ENCODE data around the gene DPH3. TPM values are rescaled to one million over a fixed set of nuclear protein-coding genes. Genes with fewer than 3 reads are reported as not detected.

DPH3 gene
- total RNA-seq, 1 donor, result 33.4 TPM

GRCh38 chr3:16294844-16295243, 30.1 kb upstream of the DPH3 start:
- no peak for TF ChIP-seq CTCF (IDR thresholded peaks at IDR 0.05; ENCODE audit: insufficient read depth, low read length)
- DNase-seq (ENCODE audit: low read depth), result no peak
- H3K4me3 ChIP-seq (ENCODE audit: low read depth, low read length), result no peak overlapping the region

GRCh38 chr3:16290827-16291196, 26.1 kb upstream of the DPH3 start:
- no peak overlapping the region for H3K4me3 ChIP-seq (ENCODE audit: low read depth, low read length)
- TF ChIP-seq CTCF (IDR thresholded peaks at IDR 0.05; ENCODE audit: insufficient read depth, low read length), result no peak
- DNase-seq (ENCODE audit: low read depth), result no peak

- peak; percentile 78 for DNase-seq (ENCODE audit: low read depth)
- no peak overlapping the region for H3K4me3 ChIP-seq (ENCODE audit: low read depth, low read length)
- TF ChIP-seq CTCF (IDR thresholded peaks at IDR 0.05; ENCODE audit: insufficient read depth, low read length), result peak; percentile 83
Observed at GRCh38 chr3:16290007-16290826, 25.5 kb upstream of the DPH3 start.

DNA sequence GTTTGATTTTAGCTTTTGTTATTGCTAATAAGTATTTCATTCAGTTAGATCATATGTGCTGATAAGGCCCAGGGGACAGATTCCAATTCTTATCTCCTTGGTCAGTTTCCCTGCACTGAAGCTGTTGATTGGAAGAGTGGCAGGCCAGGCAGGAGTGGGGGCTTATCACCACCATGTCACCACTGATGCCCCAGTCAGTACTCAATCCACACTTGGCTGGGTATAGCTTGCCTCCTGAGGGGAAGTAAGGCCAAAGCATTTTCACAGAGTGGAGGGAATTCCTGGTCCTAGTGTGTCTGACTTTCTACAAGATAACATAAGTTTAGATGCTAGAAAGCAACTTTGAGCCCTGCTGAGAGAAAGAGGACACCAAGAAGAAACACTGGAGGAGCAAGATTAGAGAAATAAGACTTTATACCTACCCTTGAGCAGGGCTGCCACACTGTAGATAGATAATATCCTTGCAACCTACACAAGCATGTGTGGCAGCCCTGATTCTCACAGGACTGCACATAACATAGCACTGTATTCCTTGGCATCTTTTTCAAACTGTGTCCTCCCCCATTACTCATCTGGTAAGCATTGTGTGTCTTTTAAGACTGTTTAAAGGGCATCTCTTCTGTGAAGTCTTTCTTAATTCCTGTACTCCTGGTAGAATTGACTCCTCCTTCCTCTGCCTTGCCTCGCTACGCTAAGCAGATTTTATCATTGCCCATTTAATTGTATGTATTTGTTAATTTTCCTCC, 24.6 kb upstream of the DPH3 start:
- TF ChIP-seq CTCF (IDR thresholded peaks at IDR 0.05; ENCODE audit: insufficient read depth, low read length), result no peak
- peak; percentile 44 for DNase-seq (ENCODE audit: low read depth)
- no peak overlapping the region for H3K4me3 ChIP-seq (ENCODE audit: low read depth, low read length)

DNA sequence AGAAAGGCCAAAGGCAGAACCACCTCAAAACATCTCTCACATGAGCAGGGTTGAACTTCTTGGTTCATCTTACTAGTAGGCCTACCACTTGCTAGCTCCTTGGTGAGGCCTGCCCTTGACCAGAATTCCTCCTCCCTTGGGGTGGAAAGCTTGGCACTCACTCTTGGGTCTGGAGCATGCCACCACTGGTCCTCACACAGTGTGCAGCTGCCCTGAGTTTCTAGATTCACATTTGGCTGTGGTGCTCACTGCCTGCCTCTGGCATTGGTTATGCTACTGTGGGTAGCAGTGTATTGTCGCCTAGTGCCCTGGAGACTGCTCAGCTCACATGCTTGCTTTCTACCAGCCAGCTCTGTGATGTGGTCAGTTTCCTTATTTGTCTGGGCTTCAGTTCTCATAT, 23.9 kb upstream of the DPH3 start:
- TF ChIP-seq CTCF (IDR thresholded peaks at IDR 0.05; ENCODE audit: insufficient read depth, low read length), result no peak
- no peak overlapping the region for H3K4me3 ChIP-seq (ENCODE audit: low read depth, low read length)
- no peak for DNase-seq (ENCODE audit: low read depth)

- H3K4me3 ChIP-seq (ENCODE audit: low read depth, low read length), result no peak overlapping the region
- DNase-seq (ENCODE audit: low read depth), result no peak
- TF ChIP-seq CTCF (IDR thresholded peaks at IDR 0.05; ENCODE audit: insufficient read depth, low read length), result no peak
Observed at GRCh38 chr3:16286751-16287543, 22.2 kb upstream of the DPH3 start.
